GM18526 (cell line): Measurements from ENCODE around the gene STK24.

Experiments
- POLR2A ChIP-seq: IDR thresholded peaks from 3 replicates; pipeline ENCODE4 v1.6.1; 2011; ENCODE audit not compliant: insufficient read length; ENCODE audit errors: extremely low read depth

Gene STK24

GRCh38 chr13:98495627-98496478 lies 81.1 kb downstream of the STK24 start:
- no peak for TF ChIP-seq POLR2A

GRCh38 chr13:98494769-98495168 lies 82.1 kb downstream of the STK24 start:
- no peak for TF ChIP-seq POLR2A

- no peak for TF ChIP-seq POLR2A
These were observed 83.7 kb downstream of the STK24 start for GRCh38 chr13:98493042-98493712.

GRCh38 chr13:98492335-98493041 lies 84.4 kb downstream of the STK24 start:
- no peak for TF ChIP-seq POLR2A

- TF ChIP-seq POLR2A: no peak
These were observed 86.0 kb downstream of the STK24 start for GRCh38 chr13:98490866-98491265.

- TF ChIP-seq POLR2A: no peak
These were observed 86.6 kb downstream of the STK24 start for GRCh38 chr13:98490195-98490836.

GRCh38 chr13:98489446-98490194 lies 87.3 kb downstream of the STK24 start:
- no peak for TF ChIP-seq POLR2A

- TF ChIP-seq POLR2A: no peak
These were observed 88.2 kb downstream of the STK24 start for GRCh38 chr13:98488736-98489135.

GRCh38 chr13:98487522-98487921 lies 89.4 kb downstream of the STK24 start:
- no peak for TF ChIP-seq POLR2A

GRCh38 chr13:98487016-98487415 lies 89.9 kb downstream of the STK24 start:
- TF ChIP-seq POLR2A: no peak

GRCh38 chr13:98486412-98486811 lies 90.5 kb downstream of the STK24 start:
- no peak for TF ChIP-seq POLR2A

- TF ChIP-seq POLR2A: no peak
These were observed 91.3 kb downstream of the STK24 start for GRCh38 chr13:98485561-98485960.

GRCh38 chr13:98484289-98485219 lies 92.4 kb downstream of the STK24 start:
- no peak for TF ChIP-seq POLR2A
